ENCODE data around the gene ZFPL1.

The ZFPL1 gene

GRCh38 chr11:65063532-65063931 lies 20.5 kb upstream of the ZFPL1 start:
- TF ChIP-seq CTCF (IDR thresholded peaks at IDR 0.05): no peak

DNA sequence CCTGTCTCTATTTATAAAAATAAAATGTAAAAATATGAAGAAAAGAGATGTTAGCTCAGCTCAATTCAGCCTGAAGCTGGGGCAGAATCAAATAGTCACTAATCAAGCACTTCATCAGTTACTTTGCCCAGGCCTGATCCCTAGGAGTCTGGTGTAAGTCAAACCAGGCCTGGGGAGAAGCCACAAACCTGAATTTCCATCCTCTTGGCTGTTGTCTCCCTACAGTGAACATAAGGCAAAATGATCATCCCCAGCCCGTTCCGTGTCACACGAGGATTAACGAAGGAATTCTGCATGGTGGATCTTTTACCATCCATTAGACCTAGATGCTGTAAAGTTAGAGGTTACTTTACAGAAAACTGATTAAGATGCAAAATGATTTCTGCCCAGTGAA lies 19.2 kb upstream of the ZFPL1 start:
- TF ChIP-seq CTCF (IDR thresholded peaks at IDR 0.05): no peak

DNA sequence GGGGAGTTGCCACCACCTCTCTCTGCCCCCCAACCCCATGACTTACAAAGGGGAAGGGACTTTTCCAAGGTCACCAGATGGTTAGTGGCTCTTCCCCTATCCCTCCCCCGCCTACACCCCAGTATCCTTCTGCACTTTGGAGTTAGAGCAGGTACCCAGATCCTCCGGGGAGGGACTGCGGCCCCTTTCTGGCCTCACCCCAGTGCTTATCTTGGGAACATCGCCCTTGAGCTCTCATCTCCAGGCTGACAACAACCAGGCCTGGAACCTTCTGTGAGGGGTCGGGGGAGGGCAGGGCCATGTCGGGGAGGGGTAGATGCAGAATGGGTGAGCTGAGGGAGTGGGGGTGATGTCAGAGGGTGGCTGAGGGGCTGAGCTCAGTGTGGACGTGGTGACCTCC lies 18.2 kb upstream of the ZFPL1 start:
- no peak for TF ChIP-seq CTCF (IDR thresholded peaks at IDR 0.05)

DNA sequence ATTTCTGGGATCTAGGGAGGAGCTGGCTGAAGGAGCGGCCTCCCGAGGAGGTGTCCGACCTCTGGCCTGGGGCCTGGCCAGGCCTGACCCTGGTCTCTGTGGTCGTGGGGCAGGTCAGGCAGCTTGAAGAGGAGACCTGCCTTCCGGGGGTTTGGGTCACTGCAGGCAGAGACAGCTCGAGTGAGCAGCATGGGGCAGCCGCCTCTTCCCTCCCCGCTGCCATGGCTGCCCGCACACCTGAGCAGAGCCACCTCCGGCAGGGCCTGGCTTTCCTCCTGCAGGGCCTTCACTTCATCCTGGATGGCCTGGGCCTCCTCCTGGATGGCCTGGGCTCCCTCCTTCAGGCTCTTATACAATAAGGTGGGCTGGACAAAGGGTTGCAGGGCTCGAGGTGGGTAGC lies 17.7 kb upstream of the ZFPL1 start:
- TF ChIP-seq CTCF (IDR thresholded peaks at IDR 0.05): no peak

DNA sequence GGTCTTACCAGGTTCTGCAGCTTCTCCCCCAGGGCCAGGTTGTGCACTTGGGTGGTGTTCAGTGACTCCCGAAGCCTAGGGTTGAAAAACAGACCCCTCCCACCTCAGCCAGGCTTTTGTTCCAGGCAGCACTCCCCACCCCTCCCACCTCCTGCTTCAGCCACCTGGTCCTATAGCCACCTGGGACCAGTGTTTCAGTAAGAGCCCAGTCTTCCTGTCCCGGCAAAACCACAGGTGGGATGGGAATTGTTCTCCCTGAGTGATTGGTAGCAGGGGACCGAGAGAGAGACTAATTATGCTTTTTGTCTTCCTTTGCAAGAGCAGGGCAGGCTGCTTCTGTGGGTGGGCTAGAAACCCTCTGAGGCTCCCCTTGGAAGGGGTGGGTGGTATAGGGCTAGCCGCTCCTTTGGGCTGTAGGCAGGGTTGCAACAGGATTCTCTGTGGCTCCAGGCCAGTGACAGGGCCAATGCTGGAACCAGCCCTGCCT lies 17.2 kb upstream of the ZFPL1 start:
- TF ChIP-seq CTCF (IDR thresholded peaks at IDR 0.05): no peak

- TF ChIP-seq CTCF (IDR thresholded peaks at IDR 0.05): no peak
Observed at GRCh38 chr11:65067446-65067845, 16.6 kb upstream of the ZFPL1 start.

- TF ChIP-seq CTCF (IDR thresholded peaks at IDR 0.05): no peak
Observed at GRCh38 chr11:65069217-65069616, 14.8 kb upstream of the ZFPL1 start.

- TF ChIP-seq CTCF (IDR thresholded peaks at IDR 0.05): no peak
Observed at GRCh38 chr11:65071907-65072630, 12.0 kb upstream of the ZFPL1 start.

All from LNCAP (cell line).